SK-N-MC (cell line): ENCODE measurements around the gene BACH1.
"Not testable (repeated sequence)": the region's sequence is repeated elsewhere in the genome, so short reads cannot be mapped to it uniquely, and the experiment has no call there.

Experiments
- EZH2 ChIP-seq: fragments of 200-600 bp; sonication (generic); IDR thresholded peaks from one replicate; pipeline ENCODE4 v1.6.1; 2017; ENCODE audit warnings: antibody characterized with exemption
- POLR2AphosphoS5 ChIP-seq: IDR thresholded peaks from 2 replicates; pipeline ENCODE4 v1.6.1; 2012; ENCODE audit warnings: mild to moderate bottlenecking, low read depth, low read length, borderline replicate concordance

DNA sequence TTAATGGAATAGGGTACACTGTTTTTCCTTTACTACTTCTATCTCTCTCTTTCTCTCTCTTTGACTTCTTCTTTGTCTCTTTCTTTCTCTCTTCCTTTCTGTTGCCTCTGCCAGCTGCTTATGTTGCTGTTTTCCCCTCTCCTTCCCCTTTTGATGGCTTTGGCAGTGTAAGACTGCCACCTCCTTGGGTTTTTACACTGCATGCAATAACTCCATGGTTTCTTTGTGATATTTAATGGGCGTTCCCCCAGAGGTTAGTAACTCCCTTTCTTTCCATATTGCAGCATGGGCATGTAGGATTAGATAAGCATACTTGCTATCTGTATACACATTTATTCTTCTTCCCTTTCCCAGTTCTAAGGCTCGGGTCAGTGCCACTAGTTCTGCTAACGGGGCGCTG is 58.1 kb downstream of the BACH1 start:
- TF ChIP-seq POLR2AphosphoS5, EZH2: not testable (repeated sequence)
